Sigmoid colon (tissue), 7 donors: ENCODE results near the gene GARRE1. TPM values are rescaled to one million over a fixed set of nuclear protein-coding genes. Genes with fewer than 3 reads are reported as not detected.

Source experiments
- DNase-seq: peaks from one replicate; pipeline ENCODE4 v3.0.0-alpha.2; 2019
- H3K27ac ChIP-seq, 4 donors: fragments of 200-600 bp; sonication (generic); one replicate each; pipeline ENCODE4 v1.5.1; 2016 to 2019; ENCODE audit warnings: mild to moderate bottlenecking in 1 of 4
- H3K27me3 ChIP-seq, 3 donors: fragments of 200-600 bp; sonication (generic); one replicate each; pipeline ENCODE4 v1.5.1; 2019; ENCODE audit warnings: mild to moderate bottlenecking in 1 of 3
- H3K36me3 ChIP-seq, 4 donors: fragments of 200-600 bp; sonication (generic); one replicate each; pipeline ENCODE4 v1.5.1; 2016 to 2019
- H3K4me1 ChIP-seq, 4 donors: fragments of 200-600 bp; sonication (generic); one replicate each; pipeline ENCODE4 v1.5.1; 2017 to 2019
- H3K4me3 ChIP-seq, 4 donors: fragments of 200-600 bp; sonication (generic); one replicate each; pipeline ENCODE4 v1.5.1; 2017 to 2019; ENCODE audit warnings: mild to moderate bottlenecking in 2 of 4, moderate library complexity in 1 of 4
- H3K9me3 ChIP-seq, 4 donors: fragments of 200-600 bp in 3 of 4; sonication (generic) in 3 of 4; one replicate each; pipeline versions ENCODE4 v1.5.1 to v1.6.1; 2013 to 2019
- CTCF ChIP-seq, 4 experiments: fragments of 450-650 bp in 3 of 4; fragments of 200-600 bp in 1 of 4; IDR thresholded peaks; one replicate each; pipeline ENCODE4 v1.5.1; 2016 to 2019; ENCODE audit warnings: antibody characterized with exemption in 4 of 4, mild to moderate bottlenecking in 3 of 4, moderate library complexity in 2 of 4
- EP300 ChIP-seq, 4 donors: sonication (generic); formaldehyde crosslinking; IDR thresholded peaks; one replicate each; pipeline ENCODE4 v1.6.1; 2017; ENCODE audit warnings: antibody characterized with exemption in 4 of 4
- POLR2A ChIP-seq, 2 donors: fragments of 450-650 bp; IDR thresholded peaks; one replicate each; pipeline ENCODE4 v1.6.1; 2016; ENCODE audit warnings: antibody characterized with exemption in 2 of 2, mild to moderate bottlenecking in 2 of 2, moderate library complexity in 2 of 2
- POLR2AphosphoS5 ChIP-seq, 4 donors: sonication (generic); formaldehyde crosslinking; IDR thresholded peaks; one replicate each; pipeline ENCODE4 v1.6.1; 2017; ENCODE audit warnings: antibody characterized with exemption in 4 of 4
- WGBS, 2 donors: extraction: QIAGEN DNeasy Blood & Tissue Kit; methylation state at CpG; one replicate each; pipeline ENCODE4 v1.1.7; 2013; 5-methylcytosine and 5-hydroxymethylcytosine counted together
- intact Hi-C: fragments of 100-400 bp; cut with DNase I; formaldehyde crosslinking; loops from one replicate; pipeline ENCODE4 v1.15.1; 2023
- polyA plus RNA-seq, 3 donors: library from polyadenylated mRNA; stranded (reverse); fragments of 200-250 nt; gene quantifications; one replicate each; pipeline ENCODE4 v1.2.3, GENCODE V29; 2013
- total RNA-seq, 4 donors: library from RNA; depleted of rRNA; stranded (reverse); fragments of >200 nt; gene quantifications; one replicate each; pipeline ENCODE4 v1.1.0, GENCODE V29; 2016
- donor health status: healthy with polysubstance abuse.
- donor health status: Bipolar disorder and iron deficiency.
- donor health status: healthy.

The GARRE1 gene
- total and polyA plus RNA-seq, 7 donors, result 3.5 to 20.2 (median 11.1) TPM

GRCh38 chr19:34225659-34226015, 28.7 kb upstream of the GARRE1 start:
- intact Hi-C loops, result no loop called here
- H3K27ac ChIP-seq, result peak overlapping the region in 1 of 4 donors; percentile 10

GRCh38 chr19:34226036-34226435, 28.3 kb upstream of the GARRE1 start:
- TF ChIP-seq CTCF (IDR thresholded peaks at IDR 0.05), result no peak
- peak in 3 of 4 donors; percentile 17 to 57 (median 27) for TF ChIP-seq POLR2AphosphoS5 (IDR thresholded peaks at IDR 0.05)
- no peak for DNase-seq
- intact Hi-C loops, result no loop called here
- Histone ChIP-seq H3K27ac (peak overlapping the region in 1 of 4 donors; percentile 10), H3K9me3 (no peaks in the 10 kb centered on the region), H3K36me3 (peaks cover 23 to 99% (median 54%) of the 10 kb centered on the region in 4 donors), H3K4me3 (no peak overlapping the region), H3K4me1 (peaks cover 0 to 13% (median 7%) of the 10 kb centered on the region in 4 donors), H3K27me3 (no peaks in the 10 kb centered on the region)
- WGBS, 2 donors, result 87 to 91% methylated on average over 2 of the region's 2 CpGs

More at GRCh38 chr19:34225659-34226015, 28.7 kb upstream of the GARRE1 start:
- TF ChIP-seq CTCF (IDR thresholded peaks at IDR 0.05) (no peak), POLR2A (IDR thresholded peaks at IDR 0.05) (no peak), EP300 (IDR thresholded peaks at IDR 0.05) (no peak), POLR2AphosphoS5 (IDR thresholded peaks at IDR 0.05) (no peak)
- Histone ChIP-seq H3K4me3 (no peak overlapping the region), H3K9me3 (no peaks in the 10 kb centered on the region), H3K27me3 (no peaks in the 10 kb centered on the region), H3K4me1 (peaks cover 0 to 13% (median 7%) of the 10 kb centered on the region in 4 donors), H3K36me3 (peaks cover 23 to 99% (median 52%) of the 10 kb centered on the region in 4 donors)
- DNase-seq, result no peak

- no peak overlapping the region for H3K4me3 ChIP-seq
- H3K4me1 ChIP-seq, result peaks cover 0 to 30% (median 26%) of the 10 kb centered on the region in 4 donors
- TF ChIP-seq EP300 (IDR thresholded peaks at IDR 0.05) (no peak), POLR2A (IDR thresholded peaks at IDR 0.05) (no peak), POLR2AphosphoS5 (IDR thresholded peaks at IDR 0.05) (no peak), CTCF (IDR thresholded peaks at IDR 0.05) (no peak)
- no peaks in the 10 kb centered on the region for H3K9me3 ChIP-seq
- H3K36me3 ChIP-seq, result peaks cover 11 to 77% (median 36%) of the 10 kb centered on the region in 4 donors
- no peaks in the 10 kb centered on the region for H3K27me3 ChIP-seq
- no peak overlapping the region for H3K27ac ChIP-seq
- no peak for DNase-seq
- intact Hi-C loops, result no loop called here
- 85 to 97% methylated on average over 1 of the region's 1 CpG for WGBS, 2 donors
Observed at GRCh38 chr19:34228347-34228746, 26.0 kb upstream of the GARRE1 start.

GRCh38 chr19:34228762-34229161, 25.6 kb upstream of the GARRE1 start:
- WGBS, 2 donors, result 92 to 94% methylated on average over 3 of the region's 3 CpGs
- DNase-seq, result no peak
- Histone ChIP-seq H3K36me3 (peaks cover 11 to 73% (median 33%) of the 10 kb centered on the region in 4 donors), H3K27me3 (no peaks in the 10 kb centered on the region), H3K9me3 (no peaks in the 10 kb centered on the region), H3K4me1 (peaks cover 0 to 35% (median 27%) of the 10 kb centered on the region in 4 donors), H3K4me3 (no peak overlapping the region), H3K27ac (no peak overlapping the region)
- intact Hi-C loops, result no loop called here
- TF ChIP-seq POLR2AphosphoS5 (IDR thresholded peaks at IDR 0.05) (no peak), EP300 (IDR thresholded peaks at IDR 0.05) (no peak), CTCF (IDR thresholded peaks at IDR 0.05) (no peak), POLR2A (IDR thresholded peaks at IDR 0.05) (no peak)

- peaks cover 11 to 64% (median 23%) of the 10 kb centered on the region in 4 donors for H3K36me3 ChIP-seq
- H3K4me1 ChIP-seq, result peaks cover 0 to 35% (median 27%) of the 10 kb centered on the region in 4 donors
- H3K4me3 ChIP-seq, result no peak overlapping the region
- no peak overlapping the region for H3K27ac ChIP-seq
- TF ChIP-seq POLR2A (IDR thresholded peaks at IDR 0.05), result no peak
- TF ChIP-seq EP300 (IDR thresholded peaks at IDR 0.05), result no peak
- no peak for TF ChIP-seq CTCF (IDR thresholded peaks at IDR 0.05)
- no peak for TF ChIP-seq POLR2AphosphoS5 (IDR thresholded peaks at IDR 0.05)
- WGBS, 2 donors, result 94 to 96% methylated on average over 4 of the region's 4 CpGs
- no peaks in the 10 kb centered on the region for H3K27me3 ChIP-seq
- intact Hi-C loops, result no loop called here
- no peaks in the 10 kb centered on the region for H3K9me3 ChIP-seq
- DNase-seq, result no peak
Observed at GRCh38 chr19:34229721-34230120, 24.6 kb upstream of the GARRE1 start.
